GM18951 (cell line): ENCODE results near the gene CLCN3.
"Not testable (repeated sequence)": the region's sequence is repeated elsewhere in the genome, so short reads cannot be mapped to it uniquely, and the experiment has no call there.

ENCODE experiments used
- POLR2A ChIP-seq: IDR thresholded peaks from 4 replicates; pipeline ENCODE4 v1.6.1; 2011; ENCODE audit warnings: mild to moderate bottlenecking; ENCODE audit not compliant: insufficient read length, insufficient read depth; ENCODE audit errors: extremely low read depth
- in situ Hi-C: fragments of 300-500 bp; cut with MboI; formaldehyde crosslinking; loops from one replicate; pipeline ENCODE4 v1.12.0; 2022; ENCODE audit warnings: low sequenced_read_pairs, mixed read lengths, inconsistent platforms; ENCODE audit not compliant: unreplicated experiment

CLCN3 gene

GRCh38 chr4:169761846-169762245 lies 141.5 kb downstream of the CLCN3 start:
- in situ Hi-C loops: no loop called here
- TF ChIP-seq POLR2A: no peak

- in situ Hi-C loops: no loop called here
- no peak for TF ChIP-seq POLR2A
Measured at GRCh38 chr4:169765835-169766234, 145.5 kb downstream of the CLCN3 start.

DNA sequence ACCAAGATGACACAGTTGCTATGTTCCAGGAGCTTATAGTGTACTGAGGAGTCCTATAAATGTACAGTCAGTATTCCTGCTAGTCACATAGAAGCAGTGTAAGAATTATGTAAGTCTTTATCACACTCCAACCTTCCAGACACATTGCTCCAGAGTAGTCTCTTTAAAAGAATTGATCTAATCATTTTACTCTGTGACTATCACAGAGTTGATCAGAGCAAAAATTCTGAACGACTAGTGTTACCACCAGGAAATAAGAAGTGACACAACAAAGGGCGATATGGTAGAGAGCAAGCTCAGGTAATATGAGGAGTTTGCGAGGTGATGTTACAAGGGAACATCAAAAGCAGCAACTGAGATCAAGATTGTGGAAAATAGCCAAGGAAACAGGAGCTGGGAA lies 146.4 kb downstream of the CLCN3 start:
- in situ Hi-C loops: no loop called here
- TF ChIP-seq POLR2A: no peak

DNA sequence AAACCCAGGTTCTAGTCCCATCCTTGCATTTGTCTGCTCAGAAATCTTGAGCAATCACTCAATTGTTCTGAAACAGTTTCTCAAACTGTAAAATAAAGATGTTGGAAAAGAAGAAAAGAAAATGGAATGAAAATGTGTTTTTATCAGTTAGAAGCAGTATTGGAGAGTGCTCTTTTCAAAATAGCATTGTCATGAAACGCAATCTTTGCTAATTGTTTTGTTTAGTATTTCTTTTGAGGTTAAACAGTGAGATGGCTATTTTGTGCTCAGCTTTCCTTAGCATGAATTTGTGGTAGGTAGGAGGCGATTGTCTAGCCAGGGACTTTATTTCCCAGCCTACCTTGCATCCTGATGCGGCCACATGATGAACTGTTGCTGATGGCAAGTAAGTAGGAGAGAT lies 148.0 kb downstream of the CLCN3 start:
- TF ChIP-seq POLR2A: no peak
- in situ Hi-C loops: no loop called here

DNA sequence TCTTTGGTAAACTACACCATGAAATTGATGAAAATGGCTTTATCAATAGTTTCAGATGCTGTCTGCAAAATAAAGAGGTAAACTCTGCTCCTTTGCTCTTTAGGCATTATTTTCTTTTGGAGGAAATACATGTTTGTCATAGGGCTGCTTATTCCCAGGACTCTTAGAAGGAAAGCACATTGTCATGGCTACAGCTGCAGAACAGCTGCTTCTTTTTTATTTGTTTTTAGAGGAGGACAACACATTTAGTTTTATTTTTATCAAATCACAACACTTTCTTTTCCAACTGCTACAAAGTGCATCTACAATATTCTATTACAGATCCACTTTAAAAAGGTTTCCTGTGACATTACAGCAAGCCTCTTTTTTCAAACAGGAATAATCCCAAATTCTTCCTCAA lies 150.0 kb downstream of the CLCN3 start:
- TF ChIP-seq POLR2A: no peak
- in situ Hi-C loops: no loop called here

DNA sequence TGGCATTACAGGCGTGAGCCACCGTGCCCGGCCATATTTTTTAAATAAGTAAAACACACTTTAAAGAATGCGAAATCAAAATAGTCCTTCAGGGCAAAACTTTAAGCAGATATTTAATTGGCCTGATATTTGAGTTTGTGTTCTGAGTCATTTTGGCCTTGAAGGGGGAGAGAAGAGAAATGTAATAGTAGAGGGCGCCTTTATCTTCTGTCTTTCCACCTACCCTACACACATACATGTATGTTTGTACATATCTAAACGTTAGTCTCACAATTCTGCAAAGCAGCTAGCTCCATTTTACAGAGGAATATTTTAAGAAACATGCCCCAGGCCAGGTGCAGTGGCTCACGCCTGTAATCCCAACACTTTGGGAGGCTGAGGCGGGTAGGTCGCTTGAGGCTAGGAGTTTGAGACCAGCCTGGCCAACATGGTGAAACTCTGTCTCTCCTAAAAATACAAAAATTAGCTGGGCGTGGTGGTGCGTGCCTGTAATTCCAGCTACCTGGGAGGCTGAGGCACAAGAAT lies 151.2 kb downstream of the CLCN3 start:
- in situ Hi-C loops: not testable (repeated sequence)
